Neural cell (in vitro differentiated cells): ENCODE data around the gene CNRIP1. TPM values are rescaled to one million over a fixed set of nuclear protein-coding genes. Genes with fewer than 3 reads are reported as not detected.
A peak's percentile ranks its signal among the peaks of the same experiment; 100 is the strongest.

Experiments
- H2AFZ ChIP-seq: fragments of 200-600, 300-800 bp; sonication (generic), shearing (Covaris generic); 2 replicates; pipeline ENCODE4 v1.6.0; 2014; ENCODE audit warnings: low read depth, mild to moderate bottlenecking, antibody characterized with exemption, low read length, moderate library complexity
- H3F3A ChIP-seq: fragments of 200-600 bp; shearing (Covaris generic); 2 replicates; pipeline ENCODE4 v1.6.1; 2016; ENCODE audit warnings: mild to moderate bottlenecking, moderate library complexity, mixed read lengths, antibody characterized with exemption, low read length; ENCODE audit not compliant: insufficient read depth, poor library complexity, severe bottlenecking
- H3K27ac ChIP-seq: fragments of 200-600, 300-800 bp; sonication (generic), shearing (Covaris generic); 2 replicates; pipeline ENCODE4 v1.5.1; 2014; ENCODE audit warnings: mild to moderate bottlenecking, low read length, moderate library complexity
- H3K27me3 ChIP-seq: fragments of 300-800, 200-600 bp; sonication (generic), shearing (Covaris generic); 2 replicates; pipeline ENCODE4 v1.6.0; 2014; ENCODE audit warnings: mild to moderate bottlenecking, low read depth, low read length, moderate library complexity; ENCODE audit not compliant: insufficient read depth
- H3K36me3 ChIP-seq: fragments of 300-800, 200-600 bp; sonication (generic), shearing (Covaris generic); 2 replicates; pipeline ENCODE4 v1.5.1; 2014; ENCODE audit warnings: mild to moderate bottlenecking, antibody characterized with exemption, low read length, moderate library complexity; ENCODE audit not compliant: insufficient read depth
- H3K4me2 ChIP-seq: fragments of 300-800, 200-600 bp; sonication (generic), shearing (Covaris generic); 2 replicates; pipeline ENCODE4 v1.6.0; 2014; ENCODE audit warnings: mild to moderate bottlenecking, low read length
- H3K4me3 ChIP-seq: fragments of 300-800, 200-600 bp; sonication (generic), shearing (Covaris generic); 2 replicates; pipeline ENCODE4 v1.5.1; 2014; ENCODE audit warnings: mild to moderate bottlenecking, low read length, moderate library complexity
- H3K79me2 ChIP-seq: fragments of 200-600 bp; shearing (Covaris generic); replicated peaks from 2 replicates; pipeline ENCODE4 v1.6.0; 2014; ENCODE audit warnings: mild to moderate bottlenecking, low read length, moderate library complexity; ENCODE audit not compliant: insufficient read depth
- H3K9ac ChIP-seq: fragments of 300-800, 200-600 bp; sonication (generic), shearing (Covaris generic); 2 replicates; pipeline ENCODE4 v1.6.1; 2016; ENCODE audit warnings: mild to moderate bottlenecking, low read length, mixed read lengths
- H3K9me2 ChIP-seq: fragments of 200-600 bp; shearing (Covaris generic); 2 replicates; pipeline ENCODE4 v1.6.1; 2016; ENCODE audit warnings: mild to moderate bottlenecking, low read length, mixed read lengths; ENCODE audit not compliant: insufficient read depth
- H3K9me3 ChIP-seq: fragments of 200-600, 300-800 bp; sonication (generic), shearing (Covaris generic); 2 replicates; pipeline ENCODE4 v1.6.1; 2016; ENCODE audit warnings: mild to moderate bottlenecking, mixed run types, low read length, moderate library complexity, mixed read lengths
- H4K20me1 ChIP-seq: fragments of 200-600 bp; shearing (Covaris generic); 2 replicates; pipeline ENCODE4 v1.6.1; 2016; ENCODE audit warnings: mild to moderate bottlenecking, mixed run types; ENCODE audit not compliant: insufficient read depth
- CTCF ChIP-seq: fragments of 450-650 bp; IDR thresholded peaks from 2 replicates; pipeline ENCODE4 v1.5.1; 2014; ENCODE audit warnings: antibody characterized with exemption, mild to moderate bottlenecking, moderate library complexity; ENCODE audit not compliant: poor library complexity, severe bottlenecking
- EP300 ChIP-seq: fragments of 450-650 bp; conservative IDR thresholded peaks from 2 replicates; pipeline ENCODE4 v1.6.1; 2014; ENCODE audit warnings: antibody characterized with exemption, mild to moderate bottlenecking, moderate library complexity; ENCODE audit not compliant: poor library complexity, severe bottlenecking
- EZH2 ChIP-seq: fragments of 200-600, 300-800 bp; shearing (Covaris generic), sonication (generic); IDR thresholded peaks from 2 replicates; pipeline ENCODE4 v1.6.1; 2014; ENCODE audit warnings: antibody characterized with exemption, low read length, borderline replicate concordance, mild to moderate bottlenecking; ENCODE audit not compliant: insufficient read depth, poor library complexity, severe bottlenecking
- MXI1 ChIP-seq: fragments of 450-650 bp; conservative IDR thresholded peaks from 2 replicates; pipeline ENCODE4 v1.6.1; 2014; ENCODE audit warnings: antibody characterized with exemption, mild to moderate bottlenecking; ENCODE audit not compliant: poor library complexity, severe bottlenecking
- REST ChIP-seq: IDR thresholded peaks from 2 replicates; pipeline ENCODE4 v1.6.1; 2012; ENCODE audit warnings: borderline replicate concordance
- SMC3 ChIP-seq: fragments of 450-650 bp; conservative IDR thresholded peaks from 2 replicates; pipeline ENCODE4 v1.6.1; 2014; ENCODE audit warnings: antibody characterized with exemption, mild to moderate bottlenecking, moderate library complexity; ENCODE audit not compliant: poor library complexity
- TAF1 ChIP-seq: IDR thresholded peaks from 2 replicates; pipeline ENCODE4 v1.6.1; 2012; ENCODE audit warnings: low read depth
- polyA plus RNA-seq: library from polyadenylated mRNA; depleted of rRNA; stranded (reverse); fragments of >200 nt; gene quantifications from 2 replicates; pipeline ENCODE4 v1.2.3, GENCODE V29; 2014

The CNRIP1 gene
- polyA plus RNA-seq, 1 donor from 2014 or later, result 28.2 TPM

DNA sequence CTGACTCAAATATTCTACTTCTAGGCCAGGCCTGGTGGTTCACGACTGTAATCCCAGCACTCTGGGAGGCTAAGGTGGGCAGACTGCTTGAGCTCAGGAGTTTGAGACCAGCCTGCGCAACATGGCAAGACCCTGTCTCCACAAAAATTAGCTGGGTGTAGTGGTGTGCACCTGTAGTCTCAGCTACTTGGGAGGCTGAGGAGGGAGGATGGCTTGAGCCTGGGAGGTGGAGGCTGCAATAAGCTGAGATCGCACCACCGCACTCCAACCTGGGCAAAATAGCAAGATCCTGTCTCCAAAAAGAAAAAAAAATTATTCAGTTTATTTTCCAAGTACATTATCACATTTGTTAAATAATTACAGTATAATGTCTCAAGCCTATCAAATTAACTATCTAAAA lies 74.7 kb downstream of the CNRIP1 start:
- Histone ChIP-seq H3K4me2 (no peak overlapping the region), H2AFZ (no peak overlapping the region), H3K9ac (no peak overlapping the region), H3K79me2 (peaks cover 100% of the 10 kb centered on the region), H3K9me3 (no peaks in the 10 kb centered on the region), H3K9me2 (no peaks in the 10 kb centered on the region), H4K20me1 (no peaks in the 10 kb centered on the region), H3K4me3 (no peak overlapping the region), H3K36me3 (no peaks in the 10 kb centered on the region), H3K27ac (no peak overlapping the region), H3F3A (no peaks in the 10 kb centered on the region), H3K27me3 (no peaks in the 10 kb centered on the region)
- no peak for TF ChIP-seq TAF1
- no peak for TF ChIP-seq EZH2

- H3K9ac ChIP-seq, result no peak overlapping the region
- no peak for TF ChIP-seq TAF1
- TF ChIP-seq SMC3, result no peak
- no peak for TF ChIP-seq REST
- TF ChIP-seq CTCF, result no peak
- no peak for TF ChIP-seq EP300
- no peak for TF ChIP-seq MXI1
- TF ChIP-seq EZH2, result no peak
- no peaks in the 10 kb centered on the region for H3K9me2 ChIP-seq
- peak overlapping the region; percentile 3 for H3K4me2 ChIP-seq
- H3K27me3 ChIP-seq, result no peaks in the 10 kb centered on the region
- H3K4me3 ChIP-seq, result no peak overlapping the region
- H3K36me3 ChIP-seq, result no peaks in the 10 kb centered on the region
- H3F3A ChIP-seq, result no peaks in the 10 kb centered on the region
- no peaks in the 10 kb centered on the region for H4K20me1 ChIP-seq
- H3K79me2 ChIP-seq, result peaks cover 100% of the 10 kb centered on the region
- no peak overlapping the region for H2AFZ ChIP-seq
- H3K9me3 ChIP-seq, result no peaks in the 10 kb centered on the region
- H3K27ac ChIP-seq, result no peak overlapping the region
These were observed 75.3 kb downstream of the CNRIP1 start for GRCh38 chr2:68244456-68244855.

Other genes with a start within 250 kb of the CNRIP1 start
- 10.9 and 12.1 TPM in 2 replicates for gene PNO1, start 162.1 kb downstream of the CNRIP1 start, polyA plus RNA-seq
- 39.5 and 45.3 TPM in 2 replicates for gene PPP3R1, start 67.4 kb downstream of the CNRIP1 start, polyA plus RNA-seq
- 0.07 and 0.10 TPM in 2 replicates for gene PLEK, start 45.3 kb upstream of the CNRIP1 start, polyA plus RNA-seq
- gene FBXO48, start 147.3 kb upstream of the CNRIP1 start, polyA plus RNA-seq, result 0.45 and 1.1 TPM in 2 replicates
- gene APLF, start 147.6 kb upstream of the CNRIP1 start, polyA plus RNA-seq, result 0.40 and 0.45 TPM in 2 replicates